Fibroblast of skin of left quadriceps (primary cell): ENCODE measurements around the gene NANOG.
"Not testable (repeated sequence)": the region's sequence is repeated elsewhere in the genome, so short reads cannot be mapped to it uniquely, and the experiment has no call there.

Source experiments
- DNase-seq, 2 experiments: peaks; one replicate each; pipeline ENCODE4 v3.0.0-alpha.2; 2013; ENCODE audit warnings: low read depth in 2 of 2

Gene NANOG

GRCh38 chr12:7801460-7801859, 12.3 kb downstream of the NANOG start:
- DNase-seq, result no peak

DNA sequence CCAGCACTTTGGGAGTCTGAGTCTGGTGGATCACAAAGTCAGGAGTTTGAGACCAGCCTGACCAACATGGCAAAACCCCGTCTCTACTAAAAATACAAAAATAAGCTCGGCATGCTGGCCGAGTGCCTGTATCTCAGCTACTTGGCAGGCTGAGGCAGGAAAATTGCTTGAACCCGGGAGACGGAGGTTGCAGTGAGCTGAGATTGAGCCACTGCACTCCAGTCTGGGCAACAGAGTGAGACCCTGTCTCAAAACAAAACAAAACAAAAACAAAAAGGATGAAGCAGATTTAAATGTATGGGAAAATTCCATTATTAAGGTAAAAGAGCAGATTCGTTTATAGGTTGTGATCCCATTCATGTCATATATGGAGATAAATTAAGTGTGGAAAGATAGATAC, 17.1 kb downstream of the NANOG start:
- DNase-seq, result not testable (repeated sequence)

DNA sequence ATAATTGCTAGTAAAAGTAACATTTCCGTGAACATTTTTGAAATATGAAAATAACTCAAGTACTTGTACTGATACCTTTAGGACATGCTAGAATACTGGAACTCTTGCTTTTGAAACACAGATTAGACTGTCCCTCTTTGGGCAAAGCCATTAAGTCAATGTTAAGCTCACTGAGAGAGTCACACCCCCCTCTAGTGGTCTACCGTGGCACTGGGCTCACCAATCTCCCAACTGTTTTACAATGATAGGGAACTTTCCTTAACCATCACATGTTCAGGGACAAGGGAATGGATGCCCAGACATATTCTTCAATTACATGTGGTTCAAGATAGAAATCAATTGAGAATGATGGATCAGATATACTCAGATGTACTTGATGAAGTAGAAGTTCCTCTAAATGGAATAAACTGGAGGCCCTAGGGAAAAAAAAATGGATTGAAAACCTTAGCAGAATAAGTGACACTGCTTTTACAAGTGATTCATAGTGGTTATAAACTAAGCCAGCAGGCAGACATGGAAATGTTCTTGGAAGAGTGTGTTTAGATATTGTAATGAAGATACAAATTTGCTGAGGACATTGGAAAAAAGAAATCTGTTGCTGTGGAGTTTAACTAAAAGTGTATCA, 17.8 kb downstream of the NANOG start:
- peak; percentile 42 to 44 for DNase-seq

GRCh38 chr12:7825754-7826153, 36.6 kb downstream of the NANOG start:
- DNase-seq, result not testable (repeated sequence)

- not testable (repeated sequence) for DNase-seq
Observed at GRCh38 chr12:7829737-7830136, 40.5 kb downstream of the NANOG start.

GRCh38 chr12:7832059-7832696, 43.0 kb downstream of the NANOG start:
- DNase-seq, result peak; percentile 14 to 20

- not testable (repeated sequence) for DNase-seq
Observed at GRCh38 chr12:7833201-7833600, 44.0 kb downstream of the NANOG start.

DNA sequence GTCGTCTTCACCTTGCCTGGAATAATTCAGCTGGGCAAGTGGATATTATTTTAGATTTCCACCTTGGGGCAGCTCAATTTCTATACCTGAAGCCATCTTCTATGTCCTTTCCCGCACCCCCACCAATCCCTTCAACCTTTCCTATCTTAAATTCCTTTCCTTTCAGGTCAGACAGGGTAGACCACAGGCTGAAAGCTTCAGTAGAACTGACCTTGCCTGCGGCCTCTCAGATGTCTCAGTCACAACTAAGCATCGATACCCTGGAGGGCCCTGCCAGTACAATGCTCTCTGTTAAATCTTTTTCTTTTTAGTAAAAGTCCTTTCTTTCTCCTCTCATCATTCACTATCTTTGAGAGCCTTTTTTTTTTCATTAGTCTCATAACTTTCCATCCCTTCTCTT, 44.6 kb downstream of the NANOG start:
- no peak for DNase-seq

DNA sequence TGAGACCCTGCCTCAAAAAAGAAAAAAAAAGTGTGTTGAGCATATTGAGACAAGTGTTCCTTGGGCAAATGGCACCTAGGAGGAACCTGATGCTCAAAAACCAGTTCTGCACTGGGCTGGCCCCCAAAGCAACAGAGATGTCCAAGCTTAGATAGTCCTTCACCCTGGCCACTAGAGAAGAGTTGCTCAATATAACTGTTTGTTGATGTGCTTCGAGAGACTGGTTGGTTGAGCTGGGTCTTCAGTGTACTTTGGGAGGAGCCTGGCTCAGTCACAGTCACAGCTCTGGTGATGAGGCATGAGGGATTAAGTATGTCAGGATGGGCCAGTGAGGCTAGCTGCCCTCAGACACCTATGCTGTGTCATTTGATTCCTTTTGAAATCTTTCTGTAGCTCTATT, 45.5 kb downstream of the NANOG start:
- DNase-seq, result no peak

- no peak for DNase-seq
Observed at GRCh38 chr12:7835116-7835515, 45.9 kb downstream of the NANOG start.

GRCh38 chr12:7835766-7836165, 46.6 kb downstream of the NANOG start:
- DNase-seq, result no peak

GRCh38 chr12:7837366-7837765, 48.2 kb downstream of the NANOG start:
- no peak for DNase-seq

- DNase-seq, result not testable (repeated sequence)
Observed at GRCh38 chr12:7839226-7839625, 50.0 kb downstream of the NANOG start.

- not testable (repeated sequence) for DNase-seq
Observed at GRCh38 chr12:7839848-7840247, 50.6 kb downstream of the NANOG start.

- DNase-seq, result not testable (repeated sequence)
Observed at GRCh38 chr12:7842444-7842843, 53.2 kb downstream of the NANOG start.

GRCh38 chr12:7843149-7843548, 53.9 kb downstream of the NANOG start:
- not testable (repeated sequence) for DNase-seq

DNA sequence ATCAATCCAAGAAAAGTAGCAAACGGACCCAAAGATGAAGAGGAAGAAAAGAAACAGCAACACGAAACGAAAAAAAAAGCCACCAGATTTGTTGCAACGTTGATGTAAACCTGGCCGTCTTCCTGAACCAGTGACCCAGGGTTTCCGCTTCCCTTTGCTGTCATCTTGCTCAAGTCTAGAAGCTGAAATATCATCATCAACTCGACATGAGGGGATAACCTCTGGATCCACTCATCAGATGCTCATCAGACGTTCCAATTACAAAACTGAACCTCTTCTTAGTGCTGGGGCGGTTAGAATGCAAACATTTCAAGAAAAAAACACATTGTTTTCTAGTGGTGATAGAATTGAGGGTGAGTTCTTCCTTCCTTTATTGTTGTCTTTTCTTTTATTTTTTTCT, 54.4 kb downstream of the NANOG start:
- DNase-seq, result not testable (repeated sequence)

DNA sequence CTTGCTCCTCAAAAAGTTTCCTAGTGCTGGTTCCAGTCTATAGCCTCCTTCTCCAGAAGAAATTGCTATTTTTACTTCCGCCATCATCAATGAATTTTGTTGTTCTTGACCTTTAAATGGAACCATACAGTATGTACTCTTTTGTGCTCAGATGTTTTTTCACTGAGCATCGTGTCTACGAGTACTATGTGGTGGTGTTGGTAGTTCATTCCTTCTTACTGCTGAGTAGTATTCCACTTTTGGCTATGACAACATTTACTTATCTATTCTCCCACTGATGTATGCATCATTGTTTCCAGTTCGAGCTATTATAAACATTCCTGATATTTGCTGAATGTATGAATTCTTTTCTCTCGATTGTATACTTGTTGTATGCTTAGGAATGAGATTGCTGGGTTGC, 54.9 kb downstream of the NANOG start:
- DNase-seq, result no peak

DNA sequence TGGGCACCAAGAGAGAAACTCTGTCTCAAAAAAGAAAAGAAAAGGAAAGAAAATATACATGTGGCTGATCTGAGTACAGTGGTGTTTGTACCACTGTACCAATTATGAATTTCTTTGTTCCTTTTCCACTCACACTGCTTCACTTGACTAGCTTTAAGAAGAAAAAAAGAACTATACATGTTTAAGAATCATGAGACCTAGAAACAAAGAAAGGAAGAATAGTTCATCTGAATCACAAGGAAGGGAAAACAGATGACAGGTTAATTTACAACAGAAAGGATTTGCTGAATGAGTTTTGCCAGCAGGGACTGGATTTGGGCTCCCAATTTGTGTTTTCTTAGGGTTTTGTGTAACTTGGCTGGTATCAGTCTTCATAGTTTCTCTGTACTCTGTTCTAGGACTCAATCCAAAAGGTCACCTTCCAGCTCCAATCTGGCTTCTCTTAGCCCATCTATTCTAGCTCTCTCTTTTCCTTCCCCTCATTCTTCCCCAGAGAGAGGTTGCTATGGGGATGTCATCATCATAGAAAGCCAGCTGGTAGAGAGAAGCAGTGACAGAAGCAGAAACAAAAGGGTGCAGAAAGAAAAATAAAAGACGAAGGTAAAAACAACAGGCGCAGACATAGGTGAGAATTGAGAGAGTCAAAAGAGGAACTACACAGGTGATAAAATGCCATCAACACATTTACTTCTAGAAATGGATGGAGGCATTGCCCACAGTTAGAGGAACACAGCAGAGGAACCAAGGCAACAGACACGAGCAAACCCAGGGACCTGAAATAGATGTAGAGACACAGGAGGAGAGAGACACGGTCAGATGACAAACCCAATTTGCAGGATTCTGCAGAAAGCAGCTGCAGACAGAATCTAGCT, 58.3 kb downstream of the NANOG start:
- not testable (repeated sequence) for DNase-seq

- DNase-seq, result not testable (repeated sequence)
Observed at GRCh38 chr12:7848098-7848422, 58.9 kb downstream of the NANOG start.
